Erythroblast (primary cell): ENCODE measurements around the gene POT1.

Experiments
- GATA1 ChIP-seq: IDR thresholded peaks from 2 replicates; pipeline ENCODE4 v1.6.1; 2011; ENCODE audit warnings: low read depth, mild to moderate bottlenecking, control low read depth, low read length, moderate library complexity
- POLR2A ChIP-seq: IDR thresholded peaks from 2 replicates; pipeline ENCODE4 v1.6.1; 2011; ENCODE audit warnings: mild to moderate bottlenecking, low read length

DNA sequence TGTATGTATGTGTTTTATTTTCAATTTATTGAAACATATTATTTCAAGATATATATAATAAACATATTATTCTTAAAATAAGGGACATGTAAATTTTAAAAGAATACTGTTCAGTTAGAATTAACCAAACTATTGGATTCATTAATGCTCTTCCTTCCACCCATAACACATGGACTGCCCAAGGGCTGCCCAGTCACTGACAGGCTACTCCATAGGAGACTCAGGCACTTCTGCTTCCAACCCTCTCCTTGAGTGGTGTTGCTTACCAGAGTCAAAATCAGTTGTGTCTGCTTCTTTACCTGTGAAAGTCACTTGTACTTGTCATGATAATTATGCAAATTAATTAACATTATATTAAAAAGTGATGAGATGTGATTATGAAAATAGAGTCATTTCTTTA, 154.2 kb downstream of the POT1 start:
- TF ChIP-seq POLR2A = no peak
- TF ChIP-seq GATA1 = no peak
